CD8-positive, alpha-beta memory T cell (primary cell): ENCODE results near the gene C10orf53. TPM values are rescaled to one million over a fixed set of nuclear protein-coding genes. Genes with fewer than 3 reads are reported as not detected.

Experiments used
- CTCF ChIA-PET: fragments of 350-600 bp; sonication (Branson Sonifier 250); formaldehyde crosslinking; loops from one replicate; lab custom pipeline; 2021; ENCODE audit warnings: antibody characterized with exemption; lab: Charles Lee
- POLR2A ChIA-PET: fragments of 350-600 bp; sonication (Branson Sonifier 250); formaldehyde crosslinking; loops from one replicate; lab custom pipeline; 2021; ENCODE audit warnings: antibody characterized with exemption; lab: Charles Lee
- DNase-seq, 5 donors: peaks; one replicate each; pipeline versions ENCODE4 v3.0.0 to v3.0.0-alpha.2; 2020 to 2022; ENCODE audit warnings: mixed read lengths in 1 of 5
- H3K27ac ChIP-seq: one replicate; pipeline ENCODE4 v1.7.0; 2013; ENCODE audit warnings: low read depth, mild to moderate bottlenecking, low read length, moderate library complexity
- H3K27me3 ChIP-seq: 2 replicates; pipeline ENCODE4 v1.7.0; 2013; ENCODE audit warnings: low read length, mild to moderate bottlenecking; ENCODE audit not compliant: insufficient read depth, poor library complexity, severe bottlenecking
- H3K36me3 ChIP-seq: 2 replicates; pipeline ENCODE4 v1.7.0; 2013; ENCODE audit warnings: mild to moderate bottlenecking, low read length, moderate library complexity; ENCODE audit not compliant: insufficient read depth
- H3K4me1 ChIP-seq: 2 replicates; pipeline ENCODE4 v1.7.0; 2013; ENCODE audit warnings: mild to moderate bottlenecking, low read length, moderate library complexity; ENCODE audit not compliant: insufficient read depth
- H3K4me3 ChIP-seq: 2 replicates; pipeline ENCODE4 v1.7.0; 2013; ENCODE audit warnings: mild to moderate bottlenecking, low read length
- H3K9me3 ChIP-seq: 2 replicates; pipeline ENCODE4 v1.7.0; 2013; ENCODE audit warnings: mild to moderate bottlenecking, low read length
- H3K27ac Mint-ChIP-seq, 8 donors: one replicate each; pipeline ENCODE4 v1.8.0; 2020 to 2021; ENCODE audit warnings: mixed read lengths in 8 of 8, mild to moderate bottlenecking in 6 of 8, inconsistent platforms in 3 of 8, moderate library complexity in 3 of 8
- H3K27me3 Mint-ChIP-seq, 2 donors: one replicate each; pipeline ENCODE4 v1.8.0; 2020 to 2021; ENCODE audit warnings: mixed read lengths in 2 of 2, mild to moderate bottlenecking in 1 of 2, moderate library complexity in 1 of 2
- H3K36me3 Mint-ChIP-seq, 3 donors: one replicate each; pipeline ENCODE4 v1.8.0; 2020 to 2021; ENCODE audit warnings: mixed read lengths in 3 of 3, inconsistent platforms in 1 of 3, mild to moderate bottlenecking in 1 of 3
- H3K4me1 Mint-ChIP-seq, 3 donors: one replicate each; pipeline ENCODE4 v1.8.0; 2020 to 2021; ENCODE audit warnings: mixed read lengths in 3 of 3, inconsistent platforms in 1 of 3, mild to moderate bottlenecking in 1 of 3
- H3K4me3 Mint-ChIP-seq, 7 donors: one replicate each; pipeline ENCODE4 v1.8.0; 2020 to 2021; ENCODE audit warnings: mixed read lengths in 7 of 7, mild to moderate bottlenecking in 6 of 7, moderate library complexity in 4 of 7, inconsistent platforms in 2 of 7
- H3K9me3 Mint-ChIP-seq, 5 donors: one replicate each; pipeline ENCODE4 v1.8.0; 2020 to 2022; ENCODE audit warnings: mixed read lengths in 5 of 5, mild to moderate bottlenecking in 3 of 5, moderate library complexity in 2 of 5, inconsistent platforms in 1 of 5
- polyA plus RNA-seq: library from polyadenylated mRNA; unstranded; fragments of 300-500 nt; fragmentation: Illumina TruSeq; gene quantifications from one replicate; pipeline ENCODE4 v1.2.3, GENCODE V29; 2021
- total RNA-seq, 2 experiments: library from RNA; stranded (reverse); gene quantifications; one replicate each; pipeline ENCODE4 v1.2.3, GENCODE V29; 2021

The C10orf53 gene
- total and polyA plus RNA-seq, 3 experiments from 2014 or later: not detected

DNA sequence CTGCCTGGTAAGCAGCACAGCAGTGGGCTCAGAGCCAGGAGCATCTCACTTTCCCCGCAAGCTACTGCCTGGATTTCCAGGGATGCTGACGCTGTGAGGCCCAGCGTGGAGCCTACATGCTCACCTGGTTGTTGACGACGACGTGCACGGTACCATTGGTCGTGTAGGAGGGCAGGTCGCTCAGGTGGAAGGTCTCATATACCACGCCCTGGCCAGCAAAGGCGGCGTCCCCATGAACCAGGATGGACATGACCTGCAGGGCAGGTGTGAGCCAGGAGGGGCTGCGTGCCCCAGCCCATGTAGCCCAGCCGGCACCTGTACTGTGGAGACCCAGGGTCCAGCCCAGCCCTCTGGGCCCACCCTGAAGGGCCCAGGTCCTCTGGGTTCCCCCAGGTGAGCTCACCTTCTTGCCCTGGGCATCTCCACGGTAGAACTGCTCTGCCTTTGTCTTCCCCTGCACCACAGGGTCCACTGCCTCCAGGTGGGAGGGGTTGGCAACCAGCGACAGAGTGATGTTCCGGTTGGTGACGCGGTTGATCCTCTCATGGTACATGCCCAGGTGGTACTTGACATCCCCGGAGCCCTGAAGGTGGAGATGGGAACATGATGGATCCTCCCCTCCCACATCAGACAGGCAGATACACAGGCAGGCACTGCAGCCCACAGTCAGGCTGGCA is 67.3 kb downstream of the C10orf53 start:
- Histone ChIP-seq H3K9me3 (no peaks in the 10 kb centered on the region), H3K36me3 (no peaks in the 10 kb centered on the region), H3K27me3 (no peaks in the 10 kb centered on the region), H3K27ac (no peak overlapping the region), H3K4me3 (no peak overlapping the region), H3K4me1 (no peaks in the 10 kb centered on the region)
- H3K27me3 Mint-ChIP-seq: peaks cover 8 to 10% of the 10 kb centered on the region in 2 donors
- H3K36me3 Mint-ChIP-seq: no peaks in the 10 kb centered on the region
- H3K4me1 Mint-ChIP-seq: no peaks in the 10 kb centered on the region
- ChIA-PET CTCF (no interaction called here), POLR2A (no interaction called here)
- no peak overlapping the region for H3K27ac Mint-ChIP-seq
- H3K4me3 Mint-ChIP-seq: no peak overlapping the region
- no peaks in the 10 kb centered on the region for H3K9me3 Mint-ChIP-seq
- no peak for DNase-seq

Other genes with a start within 250 kb of the C10orf53 start
- gene ERCC6, start 140.5 kb upstream of the C10orf53 start, total RNA-seq: 10 to 100 TPM; 27.0 to 27.8 TPM
- 9.8 TPM for gene ERCC6, start 140.5 kb upstream of the C10orf53 start, polyA plus RNA-seq
- gene SLC18A3, start 69.3 kb upstream of the C10orf53 start, total RNA-seq: not detected
- not detected for gene SLC18A3, start 69.3 kb upstream of the C10orf53 start, polyA plus RNA-seq
- not detected for gene CHAT, start 65.6 kb upstream of the C10orf53 start, total RNA-seq
- not detected for gene CHAT, start 65.6 kb upstream of the C10orf53 start, polyA plus RNA-seq
- gene OGDHL, start 82.7 kb downstream of the C10orf53 start, total RNA-seq: under 1 TPM; 0.55 to 0.70 TPM
- gene OGDHL, start 82.7 kb downstream of the C10orf53 start, polyA plus RNA-seq: not detected